HEK293 (cell line): ENCODE data around the gene EFCAB5.

Source experiments
- CTCF ChIA-PET: fragments of 350-600 bp; formaldehyde crosslinking; extraction: SDS; loops from one replicate; lab custom pipeline; 2021; ENCODE audit warnings: antibody characterized with exemption; lab: Yijun Ruan, JAX
- POLR2A ChIA-PET: fragments of 300-600 bp; formaldehyde crosslinking; extraction: SDS; loops from one replicate; lab custom pipeline; 2020; ENCODE audit warnings: antibody characterized with exemption, inconsistent platforms; lab: Yijun Ruan, JAX
- H3K27ac ChIP-seq: fragments of 200-500 bp; sonication (Bioruptor generic); 2 replicates; pipeline ENCODE4 v1.5.1; 2014; ENCODE audit warnings: low read depth, low read length, control low read depth, inconsistent platforms; ENCODE audit errors: extremely low read depth
- H3K36me3 ChIP-seq, 2 experiments: fragments of 200-500 bp in 1 of 2; sonication (Bioruptor generic) in 1 of 2; 1 replicate in 1 of 2; 2 replicates in 1 of 2; pipeline ENCODE4 v1.5.1; 2014 to 2017; ENCODE audit warnings: inconsistent platforms in 2 of 2, low read length in 2 of 2; ENCODE audit not compliant: control insufficient read depth in 2 of 2, insufficient read depth in 1 of 2
- H3K4me1 ChIP-seq: fragments of 200-500 bp; sonication (Bioruptor generic); 2 replicates; pipeline ENCODE4 v1.5.1; 2014; ENCODE audit warnings: mild to moderate bottlenecking, low read length, inconsistent platforms; ENCODE audit not compliant: control insufficient read depth, insufficient read depth
- H3K4me3 ChIP-seq: 2 replicates; pipeline ENCODE4 v1.5.1; 2011; ENCODE audit warnings: low read depth, mild to moderate bottlenecking, control low read depth, low read length, moderate library complexity
- H3K9me3 ChIP-seq: fragments of 200-500 bp; sonication (Bioruptor generic); 2 replicates; pipeline ENCODE4 v1.5.1; 2014; ENCODE audit warnings: low read depth, low read length, inconsistent platforms; ENCODE audit not compliant: control insufficient read depth, insufficient read depth
- GLIS1 ChIP-seq: fragments of 450-650 bp; formaldehyde crosslinking; IDR thresholded peaks from 2 replicates; pipeline ENCODE4 v1.5.1; 2016; ENCODE audit warnings: missing biosample characterization, missing genetic modification characterization
- KLF1 ChIP-seq: fragments of 450-650 bp; formaldehyde crosslinking; IDR thresholded peaks from 2 replicates; pipeline ENCODE4 v1.5.1; 2016; ENCODE audit warnings: missing biosample characterization, missing genetic modification characterization
- SETDB1 ChIP-seq: IDR thresholded peaks from one replicate; pipeline ENCODE4 v1.6.1; 2017; ENCODE audit warnings: mild to moderate bottlenecking, low read length, moderate library complexity, mixed read lengths; ENCODE audit not compliant: insufficient read length
- ZNF112 ChIP-seq: fragments of 450-650 bp; formaldehyde crosslinking; IDR thresholded peaks from 2 replicates; pipeline ENCODE4 v1.5.0; 2017; ENCODE audit warnings: missing biosample characterization, missing genetic modification characterization
- ZNF169 ChIP-seq: fragments of 450-650 bp; formaldehyde crosslinking; IDR thresholded peaks from 2 replicates; pipeline ENCODE4 v1.5.1; 2016; ENCODE audit warnings: missing biosample characterization, missing genetic modification characterization
- ZNF354C ChIP-seq: fragments of 450-650 bp; formaldehyde crosslinking; IDR thresholded peaks from 2 replicates; pipeline ENCODE4 v1.5.1; 2016; ENCODE audit warnings: missing biosample characterization, missing genetic modification characterization, low read depth, borderline replicate concordance
- ZNF394 ChIP-seq: fragments of 450-650 bp; formaldehyde crosslinking; IDR thresholded peaks from 2 replicates; pipeline ENCODE4 v1.5.1; 2016; ENCODE audit warnings: missing biosample characterization, missing genetic modification characterization, mild to moderate bottlenecking, moderate library complexity, borderline replicate concordance
- ZNF629 ChIP-seq: fragments of 450-650 bp; formaldehyde crosslinking; IDR thresholded peaks from 2 replicates; pipeline ENCODE4 v1.5.1; 2017; ENCODE audit warnings: missing biosample characterization, missing genetic modification characterization
- ZNF677 ChIP-seq: fragments of 450-650 bp; IDR thresholded peaks from 2 replicates; pipeline ENCODE4 v1.5.0; 2018; ENCODE audit warnings: missing biosample characterization, mild to moderate bottlenecking, missing genetic modification characterization, moderate library complexity
- ZNF791 ChIP-seq: fragments of 450-650 bp; formaldehyde crosslinking; IDR thresholded peaks from 2 replicates; pipeline ENCODE4 v1.5.1; 2016; ENCODE audit warnings: missing biosample characterization, missing genetic modification characterization
- TF ChIP-seq, protein P1 (sequence below): fragments of 450-650 bp; formaldehyde crosslinking; IDR thresholded peaks from 2 replicates; pipeline ENCODE4 v1.5.0; 2017; ENCODE audit warnings: missing biosample characterization, missing genetic modification characterization, borderline replicate concordance
- TF ChIP-seq, protein P2 (sequence below): fragments of 450-650 bp; formaldehyde crosslinking; IDR thresholded peaks from 2 replicates; pipeline ENCODE4 v1.5.1; 2016; ENCODE audit warnings: missing biosample characterization, missing genetic modification characterization, borderline replicate concordance
- TF ChIP-seq, protein P3 (sequence below): fragments of 450-650 bp; formaldehyde crosslinking; IDR thresholded peaks from 2 replicates; pipeline ENCODE4 v1.5.1; 2016; ENCODE audit warnings: missing biosample characterization, missing genetic modification characterization

Gene EFCAB5

DNA sequence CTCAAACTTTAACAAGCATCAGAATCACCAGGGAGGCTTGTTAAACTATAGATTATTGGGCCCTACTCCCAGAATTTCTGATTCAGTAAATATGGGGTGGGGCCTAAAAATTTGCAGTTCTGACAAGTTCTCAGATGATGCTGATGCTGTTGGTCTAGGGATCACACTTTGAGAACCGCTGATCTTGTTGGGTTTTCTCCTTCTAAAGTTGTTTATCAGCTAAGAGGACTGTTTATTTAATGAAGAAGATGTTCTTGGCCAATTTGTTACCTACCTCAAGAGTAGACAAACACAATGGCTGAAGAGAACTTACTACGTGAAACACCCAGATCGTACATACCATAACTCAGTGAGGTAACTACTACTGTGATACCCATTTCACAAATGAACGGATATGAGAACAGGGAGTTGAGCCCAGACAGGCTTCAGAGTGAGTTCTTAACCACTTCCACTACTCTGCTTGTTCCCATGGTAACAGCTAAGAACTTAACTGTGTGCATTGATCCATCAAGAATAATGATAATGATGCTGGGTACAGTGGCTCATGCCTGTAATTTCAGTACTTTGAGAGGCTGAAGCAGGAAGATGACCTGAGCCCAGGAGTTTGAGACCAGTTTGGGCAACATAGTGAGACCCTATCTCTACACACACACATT lies 89.9 kb downstream of the EFCAB5 start:
- H3K4me1 ChIP-seq: no peaks in the 10 kb centered on the region
- no peaks in the 10 kb centered on the region for H3K9me3 ChIP-seq
- TF ChIP-seq ZNF629 (tag by site-specific recombination) (no peak), ZNF677 (tag by site-specific recombination) (peak; percentile 94), SETDB1 (no peak)
- TF ChIP-seq, protein P1, sequence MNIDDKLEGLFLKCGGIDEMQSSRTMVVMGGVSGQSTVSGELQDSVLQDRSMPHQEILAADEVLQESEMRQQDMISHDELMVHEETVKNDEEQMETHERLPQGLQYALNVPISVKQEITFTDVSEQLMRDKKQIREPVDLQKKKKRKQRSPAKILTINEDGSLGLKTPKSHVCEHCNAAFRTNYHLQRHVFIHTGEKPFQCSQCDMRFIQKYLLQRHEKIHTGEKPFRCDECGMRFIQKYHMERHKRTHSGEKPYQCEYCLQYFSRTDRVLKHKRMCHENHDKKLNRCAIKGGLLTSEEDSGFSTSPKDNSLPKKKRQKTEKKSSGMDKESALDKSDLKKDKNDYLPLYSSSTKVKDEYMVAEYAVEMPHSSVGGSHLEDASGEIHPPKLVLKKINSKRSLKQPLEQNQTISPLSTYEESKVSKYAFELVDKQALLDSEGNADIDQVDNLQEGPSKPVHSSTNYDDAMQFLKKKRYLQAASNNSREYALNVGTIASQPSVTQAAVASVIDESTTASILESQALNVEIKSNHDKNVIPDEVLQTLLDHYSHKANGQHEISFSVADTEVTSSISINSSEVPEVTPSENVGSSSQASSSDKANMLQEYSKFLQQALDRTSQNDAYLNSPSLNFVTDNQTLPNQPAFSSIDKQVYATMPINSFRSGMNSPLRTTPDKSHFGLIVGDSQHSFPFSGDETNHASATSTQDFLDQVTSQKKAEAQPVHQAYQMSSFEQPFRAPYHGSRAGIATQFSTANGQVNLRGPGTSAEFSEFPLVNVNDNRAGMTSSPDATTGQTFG (tag by site-specific recombination): no peak
- CTCF ChIA-PET: interaction anchor here (0.6 to 9.8 kb wide), 4 partner anchors 22 to 239 kb away, joined by 3 to 137 read pairs (median 6); no protein-coding TSS in a partner anchor
- POLR2A ChIA-PET: no interaction called here
- H3K27ac ChIP-seq: no peak overlapping the region
- no peak overlapping the region for H3K4me3 ChIP-seq
- H3K36me3 ChIP-seq: no peaks in the 10 kb centered on the region

DNA sequence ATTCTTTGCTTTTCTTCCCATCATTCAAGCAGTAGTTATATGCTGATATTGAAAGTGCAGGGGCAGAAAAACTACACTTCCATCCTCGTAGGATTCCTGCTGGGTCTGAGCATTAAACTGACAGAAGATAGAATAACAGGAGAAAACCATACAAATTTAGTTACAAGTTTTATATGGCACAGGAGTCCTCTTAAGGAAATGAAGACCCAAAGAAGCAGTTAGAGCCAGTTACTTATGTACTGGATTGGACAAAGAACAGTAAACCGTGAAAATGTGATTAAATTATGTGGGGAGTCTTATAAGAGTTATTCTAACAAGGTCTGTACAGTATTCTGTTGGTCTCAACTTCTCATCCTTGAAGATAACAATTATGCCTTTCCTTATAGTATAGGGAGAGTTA lies 93.9 kb downstream of the EFCAB5 start:
- ChIA-PET POLR2A (no interaction called here), CTCF (interaction anchor here (0.7 to 9.8 kb wide), 2 partner anchors 59 to 1700 kb away, joined by 3 to 137 read pairs; no protein-coding TSS in a partner anchor)
- H3K36me3 ChIP-seq: no peaks in the 10 kb centered on the region
- H3K9me3 ChIP-seq: no peaks in the 10 kb centered on the region
- TF ChIP-seq GLIS1 (tag by site-specific recombination) (no peak), ZNF791 (tag by site-specific recombination) (no peak), ZNF112 (tag by site-specific recombination) (no peak), ZNF354C (tag by site-specific recombination) (no peak), ZNF169 (tag by site-specific recombination) (no peak), ZNF394 (tag by site-specific recombination) (no peak), KLF1 (tag by site-specific recombination) (no peak)
- TF ChIP-seq, protein P2, sequence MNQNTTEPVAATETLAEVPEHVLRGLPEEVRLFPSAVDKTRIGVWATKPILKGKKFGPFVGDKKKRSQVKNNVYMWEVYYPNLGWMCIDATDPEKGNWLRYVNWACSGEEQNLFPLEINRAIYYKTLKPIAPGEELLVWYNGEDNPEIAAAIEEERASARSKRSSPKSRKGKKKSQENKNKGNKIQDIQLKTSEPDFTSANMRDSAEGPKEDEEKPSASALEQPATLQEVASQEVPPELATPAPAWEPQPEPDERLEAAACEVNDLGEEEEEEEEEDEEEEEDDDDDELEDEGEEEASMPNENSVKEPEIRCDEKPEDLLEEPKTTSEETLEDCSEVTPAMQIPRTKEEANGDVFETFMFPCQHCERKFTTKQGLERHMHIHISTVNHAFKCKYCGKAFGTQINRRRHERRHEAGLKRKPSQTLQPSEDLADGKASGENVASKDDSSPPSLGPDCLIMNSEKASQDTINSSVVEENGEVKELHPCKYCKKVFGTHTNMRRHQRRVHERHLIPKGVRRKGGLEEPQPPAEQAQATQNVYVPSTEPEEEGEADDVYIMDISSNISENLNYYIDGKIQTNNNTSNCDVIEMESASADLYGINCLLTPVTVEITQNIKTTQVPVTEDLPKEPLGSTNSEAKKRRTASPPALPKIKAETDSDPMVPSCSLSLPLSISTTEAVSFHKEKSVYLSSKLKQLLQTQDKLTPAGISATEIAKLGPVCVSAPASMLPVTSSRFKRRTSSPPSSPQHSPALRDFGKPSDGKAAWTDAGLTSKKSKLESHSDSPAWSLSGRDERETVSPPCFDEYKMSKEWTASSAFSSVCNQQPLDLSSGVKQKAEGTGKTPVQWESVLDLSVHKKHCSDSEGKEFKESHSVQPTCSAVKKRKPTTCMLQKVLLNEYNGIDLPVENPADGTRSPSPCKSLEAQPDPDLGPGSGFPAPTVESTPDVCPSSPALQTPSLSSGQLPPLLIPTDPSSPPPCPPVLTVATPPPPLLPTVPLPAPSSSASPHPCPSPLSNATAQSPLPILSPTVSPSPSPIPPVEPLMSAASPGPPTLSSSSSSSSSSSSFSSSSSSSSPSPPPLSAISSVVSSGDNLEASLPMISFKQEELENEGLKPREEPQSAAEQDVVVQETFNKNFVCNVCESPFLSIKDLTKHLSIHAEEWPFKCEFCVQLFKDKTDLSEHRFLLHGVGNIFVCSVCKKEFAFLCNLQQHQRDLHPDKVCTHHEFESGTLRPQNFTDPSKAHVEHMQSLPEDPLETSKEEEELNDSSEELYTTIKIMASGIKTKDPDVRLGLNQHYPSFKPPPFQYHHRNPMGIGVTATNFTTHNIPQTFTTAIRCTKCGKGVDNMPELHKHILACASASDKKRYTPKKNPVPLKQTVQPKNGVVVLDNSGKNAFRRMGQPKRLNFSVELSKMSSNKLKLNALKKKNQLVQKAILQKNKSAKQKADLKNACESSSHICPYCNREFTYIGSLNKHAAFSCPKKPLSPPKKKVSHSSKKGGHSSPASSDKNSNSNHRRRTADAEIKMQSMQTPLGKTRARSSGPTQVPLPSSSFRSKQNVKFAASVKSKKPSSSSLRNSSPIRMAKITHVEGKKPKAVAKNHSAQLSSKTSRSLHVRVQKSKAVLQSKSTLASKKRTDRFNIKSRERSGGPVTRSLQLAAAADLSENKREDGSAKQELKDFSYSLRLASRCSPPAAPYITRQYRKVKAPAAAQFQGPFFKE: no peak
- TF ChIP-seq, protein P3, sequence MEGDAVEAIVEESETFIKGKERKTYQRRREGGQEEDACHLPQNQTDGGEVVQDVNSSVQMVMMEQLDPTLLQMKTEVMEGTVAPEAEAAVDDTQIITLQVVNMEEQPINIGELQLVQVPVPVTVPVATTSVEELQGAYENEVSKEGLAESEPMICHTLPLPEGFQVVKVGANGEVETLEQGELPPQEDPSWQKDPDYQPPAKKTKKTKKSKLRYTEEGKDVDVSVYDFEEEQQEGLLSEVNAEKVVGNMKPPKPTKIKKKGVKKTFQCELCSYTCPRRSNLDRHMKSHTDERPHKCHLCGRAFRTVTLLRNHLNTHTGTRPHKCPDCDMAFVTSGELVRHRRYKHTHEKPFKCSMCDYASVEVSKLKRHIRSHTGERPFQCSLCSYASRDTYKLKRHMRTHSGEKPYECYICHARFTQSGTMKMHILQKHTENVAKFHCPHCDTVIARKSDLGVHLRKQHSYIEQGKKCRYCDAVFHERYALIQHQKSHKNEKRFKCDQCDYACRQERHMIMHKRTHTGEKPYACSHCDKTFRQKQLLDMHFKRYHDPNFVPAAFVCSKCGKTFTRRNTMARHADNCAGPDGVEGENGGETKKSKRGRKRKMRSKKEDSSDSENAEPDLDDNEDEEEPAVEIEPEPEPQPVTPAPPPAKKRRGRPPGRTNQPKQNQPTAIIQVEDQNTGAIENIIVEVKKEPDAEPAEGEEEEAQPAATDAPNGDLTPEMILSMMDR (tag by site-specific recombination): no peak
- H3K4me1 ChIP-seq: no peaks in the 10 kb centered on the region
- no peak overlapping the region for H3K4me3 ChIP-seq
- H3K27ac ChIP-seq: no peak overlapping the region
